ENCODE results near the gene SLC30A3. TPM values are rescaled to one million over a fixed set of nuclear protein-coding genes. Genes with fewer than 3 reads are reported as not detected.

Gene SLC30A3
- total and polyA plus RNA-seq, 2 of the 13 experiments (the other 11 are each of a cell fraction or from before 2014, with no cell fraction given) = 0.38 to 0.79 TPM

- TF ChIP-seq ZNF317 (CRISPR knock-in tag; IDR thresholded peaks at IDR 0.05) (no peak), ZNF274 (CRISPR knock-in tag; IDR thresholded peaks at IDR 0.05) (0 out of 2 replicates have a peak, but pooled peaks have one; percentile 44), MYPOP (CRISPR knock-in tag; IDR thresholded peaks at IDR 0.05) (0 out of 2 replicates have a peak, but pooled peaks have one; percentile 37), CBX2 (IDR thresholded peaks at IDR 0.05; ENCODE audit: low read depth, low read length) (peak; percentile 57; the same call in 1 of the 2 replicates), CBX2 (CRISPR knock-in tag; IDR thresholded peaks at IDR 0.05; ENCODE audit: low read depth) (no peak), ZNF891 (CRISPR knock-in tag; IDR thresholded peaks at IDR 0.05) (0 out of 2 replicates have a peak, but pooled peaks have one; percentile 5), GABPB1 (CRISPR knock-in tag; IDR thresholded peaks at IDR 0.05) (0 out of 2 replicates have a peak, but pooled peaks have one; percentile 2), NFATC3 (CRISPR knock-in tag; IDR thresholded peaks at IDR 0.05) (0 out of 2 replicates have a peak, but pooled peaks have one; percentile 17), CCDC6 (CRISPR knock-in tag; IDR thresholded peaks at IDR 0.05) (peak; percentile 77; the same call in 1 of the 2 replicates)
These were observed 723 bp upstream of the SLC30A3 start (continued) for GRCh38 chr2:27263287-27264252.

- WGBS (ENCODE audit: low lambda C conversion rate) = 26% methylated on average over 17 of the region's 40 CpGs
- Histone ChIP-seq H3K27ac (ENCODE audit: extremely low read length, insufficient read depth, low read length) (no peak overlapping the region), H3K4me1 (ENCODE audit: insufficient read depth, low read length) (peaks cover 26% of the 10 kb centered on the region), H2AFZ (ENCODE audit: low read length) (no peak overlapping the region), H3K9ac (ENCODE audit: insufficient read depth, low read depth, low read length) (no peak overlapping the region), H3K4me2 (ENCODE audit: low read depth, low read length) (peak overlapping the region; percentile 92), H3K79me2 (ENCODE audit: insufficient read depth, low read length) (no peaks in the 10 kb centered on the region), H3K36me3 (replicated peaks in 1 of 2; ENCODE audit: control insufficient read depth in 1 of 2, insufficient read depth in 2 of 2, low read length in 2 of 2) (no peaks in the 10 kb centered on the region), H3K9me3 (ENCODE audit: low read length) (no peaks in the 10 kb centered on the region), H3K4me3 (replicated peaks in 1 of 3; ENCODE audit: insufficient read depth in 1 of 3, low read depth in 2 of 3, low read length in 3 of 3) (peak overlapping the region in 2 of 3 experiments; percentile 65 to 77; a peak in 4 of 6 replicates), H4K20me1 (ENCODE audit: insufficient read depth, low read length) (no peaks in the 10 kb centered on the region), H3K27me3 (ENCODE audit: control insufficient read depth in 1 of 2, insufficient read depth in 2 of 2, low read length in 2 of 2) (peaks cover 19 to 67% of the 10 kb centered on the region in 2 experiments)
- FAIRE-seq = no peak
- ATAC-seq = no peak
- no TSS peak for BruUV-seq (replicated peaks)
- CTCF ChIA-PET (ENCODE audit: low intra/inter-chr PET ratio, low total read pairs) = interaction anchor here (1.0 kb wide), 1 partner anchor 41 kb away, joined by 5 read pairs; no protein-coding TSS in a partner anchor
- intact Hi-C loops (cut with micrococcal nuclease; ENCODE audit: unreplicated experiment) = no loop called here
- DNase-seq (ENCODE audit: low spot score) = no peak
- POLR2A ChIA-PET = interaction anchor here (1.2 to 1.9 kb wide), 2 partner anchors 11 to 31 kb away, joined by 5 read pairs; no protein-coding TSS in a partner anchor
- in situ Hi-C loops (cut with HindIII; ENCODE audit: extremely low pct_ligation_motif_present, low pct_unique_long_range_greater_than_20kb) = no loop called here
- no peak for TF ChIP-seq SP5 (CRISPR knock-in tag; IDR thresholded peaks at IDR 0.05; ENCODE audit: borderline replicate concordance, low read depth)
- no peak for TF ChIP-seq ZNF326 (CRISPR knock-in tag; IDR thresholded peaks at IDR 0.05; ENCODE audit: borderline replicate concordance)
- no peak for TF ChIP-seq YEATS4 (CRISPR knock-in tag; IDR thresholded peaks at IDR 0.05; ENCODE audit: borderline replicate concordance)
- no peak for TF ChIP-seq CERS6 (CRISPR knock-in tag; IDR thresholded peaks at IDR 0.05)
- no peak for TF ChIP-seq ZNF782 (CRISPR knock-in tag; IDR thresholded peaks at IDR 0.05; ENCODE audit: borderline replicate concordance)
- no peak for TF ChIP-seq PATZ1 (CRISPR knock-in tag; IDR thresholded peaks at IDR 0.05)
- no peak for TF ChIP-seq AKAP8 (CRISPR knock-in tag; IDR thresholded peaks at IDR 0.05)
- TF ChIP-seq ZNF510 (CRISPR knock-in tag; IDR thresholded peaks at IDR 0.05; ENCODE audit: low read depth) = no peak
- TF ChIP-seq ZNF841 (CRISPR knock-in tag; IDR thresholded peaks at IDR 0.05; ENCODE audit: borderline replicate concordance) = no peak
- no peak for TF ChIP-seq ARHGAP35 (CRISPR knock-in tag; IDR thresholded peaks at IDR 0.05; ENCODE audit: borderline replicate concordance)
These were observed 935 bp downstream of the SLC30A3 start for GRCh38 chr2:27261926-27262298.
